Stimulated activated CD8-positive, alpha-beta memory T cell treated with anti-CD3 and anti-CD28 coated beads, Interleukin-12 subunit alpha, Interleukin-12 subunit beta, amount 100 ng/mL, for 1 hour (primary cell): ENCODE measurements around the gene FIP1L1.

ENCODE experiments used
- DNase-seq: peaks from one replicate; pipeline ENCODE4 v3.0.0-alpha.2; 2020; ENCODE audit warnings: low read depth

The FIP1L1 gene

DNA sequence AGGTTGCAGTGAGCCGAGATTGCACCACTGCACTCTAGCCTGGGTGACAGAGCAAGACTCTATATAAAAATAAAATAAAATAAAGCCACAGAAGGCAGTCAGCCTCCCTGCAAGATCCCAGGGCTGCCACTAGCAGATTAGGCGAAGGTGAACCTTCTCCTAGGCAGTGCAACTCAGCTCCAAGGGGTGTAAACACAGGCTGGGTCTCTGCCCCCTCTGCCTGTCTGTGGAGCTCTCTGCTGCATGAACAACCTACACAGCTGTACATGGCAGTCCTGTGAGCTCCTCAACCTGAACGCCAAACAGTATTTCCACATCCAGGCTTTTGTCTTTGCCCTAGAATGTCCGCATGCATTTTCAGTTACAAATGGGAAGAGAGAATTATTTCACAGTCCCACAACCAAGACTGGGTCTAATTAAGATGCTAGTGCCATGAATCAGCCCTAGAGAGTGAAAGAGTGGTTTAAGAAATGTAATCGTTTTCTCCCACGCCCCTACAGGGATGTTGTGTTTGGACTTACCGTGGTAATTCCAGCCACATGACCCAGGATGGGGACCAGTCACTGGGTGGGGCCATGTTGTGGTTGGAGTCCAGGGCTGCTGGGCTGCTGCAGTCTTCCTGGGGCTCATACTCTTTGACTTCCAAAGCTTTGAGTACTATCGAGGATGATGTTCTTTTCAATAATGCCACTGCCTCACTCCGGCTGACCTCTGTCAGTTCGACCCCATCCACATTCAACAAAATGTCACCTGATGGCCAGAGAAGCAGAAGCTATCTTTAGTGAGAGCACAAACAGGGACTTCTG is 99.0 kb downstream of the FIP1L1 start:
- DNase-seq = no peak

DNA sequence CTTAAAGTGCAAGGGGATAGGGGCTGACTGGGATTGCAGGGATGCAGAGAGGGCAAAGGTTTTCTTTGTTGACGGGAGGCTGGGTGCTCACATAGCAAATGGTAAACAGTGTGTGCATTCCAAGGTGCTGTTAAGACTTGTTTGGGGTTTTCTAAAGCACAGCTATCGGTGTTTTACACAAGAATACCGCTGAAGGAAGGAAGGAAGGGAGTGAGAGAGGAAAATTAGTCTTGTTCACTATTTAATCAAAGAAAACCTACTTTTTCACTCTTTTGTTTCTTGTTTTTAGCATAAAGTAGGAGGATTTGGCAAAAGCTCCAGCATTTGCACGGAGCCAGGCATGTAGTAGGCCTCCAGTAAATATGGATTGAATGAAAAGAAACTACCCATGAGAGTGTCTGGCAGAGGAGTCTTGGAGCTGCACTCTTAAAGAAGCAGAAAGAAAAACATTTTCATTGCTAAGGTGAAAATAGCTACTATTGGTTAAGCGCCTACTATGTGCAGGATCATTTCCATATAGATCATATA is 99.7 kb downstream of the FIP1L1 start:
- DNase-seq = no peak

DNA sequence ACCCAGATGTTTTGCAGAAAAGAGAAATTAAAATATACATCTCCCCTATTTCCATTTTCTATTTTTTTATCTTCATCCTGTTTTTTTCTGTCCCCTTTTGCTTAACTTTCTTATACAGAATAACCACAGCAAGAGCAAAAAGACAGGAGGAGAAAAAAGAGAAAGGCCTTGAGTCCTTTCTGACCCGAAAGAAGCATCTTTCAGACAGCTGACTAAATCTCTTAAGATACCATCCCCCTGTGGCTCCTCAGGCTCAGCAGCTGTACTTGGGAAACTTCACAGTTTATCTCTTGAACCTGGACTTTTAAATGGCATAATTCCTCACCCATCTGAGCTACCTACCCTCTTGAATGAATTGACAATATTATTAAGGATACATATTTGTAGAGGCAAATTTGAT is 100.2 kb downstream of the FIP1L1 start:
- DNase-seq = no peak

DNA sequence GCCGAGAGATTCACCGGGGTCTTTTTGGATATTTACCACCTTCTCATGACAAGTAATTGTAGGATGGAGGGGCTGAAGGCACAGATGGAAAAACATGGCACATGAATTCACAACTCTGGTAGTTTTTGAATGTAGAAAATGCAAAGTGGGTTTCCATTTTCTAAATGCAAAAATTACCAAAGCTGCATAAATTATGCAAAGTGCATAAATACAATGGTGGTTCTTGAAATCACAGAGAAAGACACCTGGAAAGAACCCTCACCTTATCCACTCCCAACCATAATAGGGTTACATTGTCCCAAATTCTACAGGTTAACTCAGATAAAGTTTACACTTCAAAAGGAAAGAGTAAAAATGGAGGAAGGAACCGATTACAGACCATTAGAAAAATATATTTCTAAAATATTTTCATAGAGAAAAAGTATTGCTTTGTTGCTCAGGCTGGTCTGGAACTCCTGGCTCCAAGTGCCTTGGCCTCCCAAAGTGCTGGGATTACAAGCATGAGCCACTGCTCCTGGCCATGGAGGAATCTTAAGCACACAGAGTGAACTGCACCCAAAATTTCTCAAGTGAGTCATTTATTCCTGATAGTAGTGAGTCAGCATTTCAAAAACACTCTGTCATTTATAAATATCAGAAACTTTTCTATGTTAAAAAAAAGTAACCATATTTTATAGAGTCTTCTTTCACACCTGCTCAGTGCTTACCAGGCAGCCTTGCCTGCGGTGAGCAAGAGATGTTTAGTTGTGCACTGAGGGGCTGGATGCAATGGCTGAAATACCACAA is 101.4 kb downstream of the FIP1L1 start:
- no peak for DNase-seq

DNA sequence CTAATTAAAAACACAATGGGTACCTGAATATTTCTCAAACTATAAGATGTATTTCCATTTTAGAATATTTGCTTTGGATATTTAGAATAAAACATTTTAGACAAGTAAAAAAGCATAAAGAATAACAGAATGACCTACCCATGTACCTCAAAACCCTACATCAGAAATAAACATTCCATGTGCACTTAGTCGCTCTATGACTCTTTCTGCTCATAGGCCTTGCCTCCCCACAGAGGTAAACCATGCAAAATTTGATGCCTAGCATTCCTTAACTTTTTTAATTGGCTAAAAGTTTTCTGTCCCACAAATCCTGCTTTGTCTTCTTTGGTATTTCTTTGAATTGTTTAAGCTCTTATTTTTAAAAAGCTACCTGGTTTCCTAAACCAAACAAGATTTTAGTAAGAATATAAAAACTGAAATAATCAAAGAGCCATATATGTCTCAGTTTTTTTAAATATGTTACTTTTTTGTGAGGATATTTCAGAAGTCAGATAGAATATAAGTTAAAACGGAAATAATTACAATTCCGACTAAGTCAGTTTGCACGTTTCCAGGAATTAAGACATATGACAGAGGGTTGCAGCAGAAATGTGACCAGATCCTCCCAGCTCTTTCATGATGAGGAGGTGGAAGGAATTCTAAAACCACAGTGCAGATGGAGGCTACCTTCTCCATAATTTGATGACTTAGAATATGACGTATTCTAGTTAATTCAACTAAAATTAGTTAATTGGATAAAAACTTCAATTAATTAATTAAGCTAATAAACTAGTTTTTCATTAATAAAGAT is 102.5 kb downstream of the FIP1L1 start:
- DNase-seq = no peak

DNA sequence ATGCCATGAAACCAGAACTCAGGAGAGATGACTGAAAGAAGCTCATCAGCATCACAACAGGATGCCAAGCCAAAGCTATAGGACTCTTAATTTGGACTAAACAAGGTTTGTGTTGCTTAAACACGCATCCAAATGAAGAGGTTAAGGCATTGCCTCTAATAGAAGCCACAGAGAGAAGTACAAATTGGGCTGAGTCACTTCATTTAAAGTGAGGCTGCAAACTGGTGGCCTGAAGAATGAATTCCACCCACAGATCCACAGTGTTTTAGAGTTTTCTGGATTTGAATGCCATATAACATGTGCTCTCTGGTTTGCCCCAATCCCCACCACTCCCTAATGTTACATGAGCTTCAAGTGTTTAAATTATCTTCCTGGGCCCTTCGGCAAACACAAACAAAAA is 103.5 kb downstream of the FIP1L1 start:
- DNase-seq = no peak

DNA sequence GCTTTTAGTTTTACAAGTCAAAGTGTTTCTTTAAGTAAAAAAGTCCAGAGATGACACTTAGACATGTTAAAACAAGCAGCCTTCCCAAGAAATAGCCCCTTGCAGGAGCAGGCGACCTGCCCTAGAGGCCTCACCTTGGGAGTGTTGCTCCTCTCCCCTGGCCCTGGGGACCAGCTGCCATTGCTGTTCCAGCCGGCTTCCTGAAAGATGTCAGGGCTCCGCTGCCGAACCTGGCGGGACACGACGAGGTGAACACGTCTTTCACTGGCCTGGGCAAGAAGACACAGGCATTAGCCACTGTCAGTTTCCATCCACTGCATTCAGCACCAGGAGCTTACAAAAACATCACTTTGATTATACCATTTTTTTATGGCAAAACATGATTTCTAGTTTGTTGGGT is 104.1 kb downstream of the FIP1L1 start:
- no peak for DNase-seq

DNA sequence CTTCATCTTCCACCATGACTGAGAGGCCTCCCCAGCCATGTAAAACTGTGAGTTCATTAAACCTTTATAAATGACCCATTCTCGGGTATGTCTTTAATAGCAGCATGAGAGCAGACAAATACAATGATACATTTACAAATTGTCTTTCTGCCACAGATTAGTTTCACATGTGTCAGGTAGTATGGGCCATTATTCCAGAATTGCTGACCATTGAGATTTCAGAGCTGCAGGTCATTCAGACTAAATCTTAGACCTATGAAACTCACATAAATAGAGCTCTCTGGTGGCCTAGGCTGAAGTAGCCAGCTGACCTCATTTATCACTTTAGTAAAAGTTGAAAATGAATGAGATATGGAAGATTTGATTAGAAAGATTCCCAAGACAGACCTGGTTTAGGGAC is 105.8 kb downstream of the FIP1L1 start:
- DNase-seq = no peak

DNA sequence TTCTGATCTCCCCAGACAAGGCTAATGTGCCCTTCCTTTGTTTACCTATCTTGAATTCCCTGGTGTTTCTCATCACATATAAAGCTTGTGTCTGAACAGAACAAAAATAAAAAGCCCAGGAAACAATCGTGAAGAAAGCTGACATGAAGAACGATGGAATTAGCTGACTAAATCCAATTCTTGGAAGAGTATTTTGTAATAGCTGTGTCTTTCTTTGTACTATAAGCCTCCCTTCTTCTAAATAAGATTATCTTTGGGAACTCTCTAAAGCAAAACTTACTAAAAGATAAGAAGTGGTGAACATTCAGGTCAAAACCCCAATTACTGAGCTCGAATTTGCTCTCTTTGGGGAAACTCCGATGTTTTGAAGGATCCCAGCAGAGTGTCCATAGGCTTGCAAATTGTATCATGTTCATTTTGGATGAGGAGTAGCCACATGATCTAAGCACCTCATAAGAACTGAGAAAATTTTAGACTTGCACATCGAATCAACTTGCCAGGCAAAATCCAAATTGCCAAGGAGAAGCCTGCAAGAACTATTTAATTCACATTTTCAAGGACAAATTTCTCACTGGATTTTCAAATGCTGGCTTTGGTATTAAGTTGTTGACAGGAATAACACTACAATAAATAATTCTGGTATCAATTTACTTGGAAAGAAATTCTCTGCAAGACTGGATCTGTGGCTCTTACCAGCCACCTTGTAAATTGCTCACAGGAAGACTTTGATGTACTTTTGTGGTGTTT is 107.6 kb downstream of the FIP1L1 start:
- DNase-seq = no peak

DNA sequence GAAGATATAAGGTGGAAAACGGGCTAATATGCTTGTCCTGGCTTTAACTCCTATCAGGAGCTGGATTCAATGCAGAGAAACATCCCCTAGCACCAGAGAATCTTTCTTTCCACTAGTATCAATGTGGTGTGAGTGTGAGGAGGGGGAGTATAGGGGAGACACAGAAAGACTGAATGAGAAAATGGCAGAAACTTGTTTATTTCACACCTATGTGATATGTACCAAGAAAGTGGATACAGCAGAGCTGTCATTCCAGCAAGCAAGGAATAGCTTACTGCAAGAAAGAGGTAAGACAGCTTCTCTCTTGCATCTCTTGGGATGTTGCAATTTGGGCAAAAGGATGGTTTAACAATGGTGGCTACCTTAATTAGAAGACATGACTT is 108.2 kb downstream of the FIP1L1 start:
- no peak for DNase-seq

DNA sequence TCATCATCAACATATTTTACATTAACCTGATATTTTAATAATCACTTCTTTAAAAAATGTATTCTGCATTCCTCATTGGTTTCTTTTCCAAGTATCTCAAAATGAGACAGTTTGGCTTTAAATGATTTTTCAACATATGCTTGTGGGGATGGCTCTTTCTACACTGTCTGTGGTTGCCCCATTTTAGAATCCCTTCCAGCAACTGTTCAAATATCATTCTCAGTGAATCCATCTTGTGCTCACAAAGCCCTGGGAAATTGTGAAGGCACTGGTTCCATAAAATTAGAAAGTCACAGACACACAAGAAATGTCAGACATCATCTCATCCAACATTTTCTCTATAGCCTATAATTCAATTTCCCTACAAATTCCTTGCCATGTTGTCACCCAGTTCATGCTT is 110.3 kb downstream of the FIP1L1 start:
- DNase-seq = no peak

DNA sequence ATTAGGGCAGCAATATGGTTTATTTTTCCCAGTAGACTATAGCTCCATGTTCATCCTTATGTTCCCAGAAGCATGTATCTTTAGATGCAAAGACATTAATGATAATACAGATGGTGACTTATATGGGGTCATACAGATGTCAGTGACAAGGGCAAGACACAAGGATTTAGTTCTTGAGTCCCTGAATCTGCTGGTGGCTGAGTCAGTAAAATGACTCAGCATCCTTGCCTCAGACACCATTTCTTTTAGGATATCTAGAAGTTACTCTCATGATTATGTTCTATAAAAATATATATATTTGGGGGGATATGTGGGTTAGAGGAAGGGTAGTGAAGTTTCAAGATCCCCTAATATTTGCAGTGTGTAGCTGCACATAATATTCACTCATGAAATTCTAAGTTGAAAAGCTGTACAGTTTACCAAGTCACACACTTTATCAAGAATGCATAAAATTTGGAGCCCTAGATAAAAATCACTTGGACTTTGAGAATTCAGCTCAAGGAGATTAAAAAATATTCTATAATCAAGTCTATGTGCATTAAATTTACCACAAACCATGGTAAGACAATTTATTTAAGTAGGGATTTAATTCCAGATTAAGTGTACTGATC is 111.9 kb downstream of the FIP1L1 start:
- DNase-seq = no peak

DNA sequence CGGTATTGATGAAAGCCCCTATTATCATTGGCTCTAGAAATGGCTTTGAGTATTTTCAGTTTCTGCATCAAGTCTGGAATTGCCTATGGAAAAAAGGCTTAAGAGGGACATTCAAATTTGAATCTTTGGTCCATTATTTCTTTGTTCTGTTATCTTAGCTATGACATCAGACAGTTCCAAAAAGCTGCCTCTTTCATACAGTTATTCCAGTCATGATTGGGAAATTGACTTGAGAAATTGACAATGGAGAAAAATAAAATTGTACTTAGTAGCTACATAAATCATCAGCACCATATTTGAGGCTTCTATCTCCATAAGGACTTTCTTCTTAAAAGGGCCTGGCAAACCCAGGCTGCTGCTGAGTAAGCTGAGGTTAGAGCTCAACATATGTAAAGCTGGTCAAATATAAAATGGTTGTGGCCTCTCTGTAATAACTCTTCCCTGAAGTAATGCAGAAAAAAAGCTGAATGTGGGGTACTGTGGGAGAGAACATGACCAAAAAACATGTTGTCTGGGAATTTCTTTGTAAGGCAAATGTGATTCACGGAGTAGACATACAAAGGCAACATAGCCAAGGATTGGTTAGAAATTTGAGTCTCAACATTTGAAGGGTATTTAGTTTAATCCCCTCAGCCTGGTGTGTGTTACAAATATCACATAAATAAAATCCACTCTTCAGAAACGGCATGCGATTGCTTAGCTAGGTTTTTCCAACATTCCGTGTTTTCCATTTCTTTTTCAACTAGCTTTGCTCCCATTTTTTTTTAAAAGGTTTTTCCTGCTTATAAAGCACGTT is 112.9 kb downstream of the FIP1L1 start:
- no peak for DNase-seq

DNA sequence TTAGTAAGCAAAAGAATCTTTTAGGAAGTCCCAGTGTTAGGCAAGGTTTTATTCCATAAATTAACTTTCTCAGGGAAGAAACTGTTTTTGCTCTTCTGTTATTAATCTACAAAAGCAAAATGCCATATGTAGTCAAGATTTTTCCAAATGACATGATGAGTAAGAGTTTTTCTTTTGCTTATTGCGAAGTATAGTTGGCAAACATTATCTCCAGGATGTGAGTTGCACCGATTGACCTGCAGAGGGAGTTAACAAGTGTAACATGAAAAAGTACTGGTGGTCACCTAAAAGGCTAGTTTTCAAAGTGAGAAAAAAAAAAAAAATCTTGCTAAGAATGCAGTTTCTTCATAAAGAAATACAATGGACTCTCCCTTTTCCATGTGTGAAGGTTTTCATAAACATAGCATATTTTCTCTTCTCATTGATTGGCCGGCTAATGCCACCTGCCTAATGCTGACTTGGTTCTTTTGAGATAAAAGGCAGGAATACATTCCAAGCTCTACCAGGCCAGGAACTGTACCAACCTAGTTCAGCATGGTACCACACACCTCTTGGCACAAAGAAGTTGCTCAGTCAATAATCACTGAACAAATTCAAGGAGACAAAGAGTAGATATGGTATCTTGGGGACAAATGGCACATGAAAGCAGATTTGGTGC is 113.7 kb downstream of the FIP1L1 start:
- no peak for DNase-seq

DNA sequence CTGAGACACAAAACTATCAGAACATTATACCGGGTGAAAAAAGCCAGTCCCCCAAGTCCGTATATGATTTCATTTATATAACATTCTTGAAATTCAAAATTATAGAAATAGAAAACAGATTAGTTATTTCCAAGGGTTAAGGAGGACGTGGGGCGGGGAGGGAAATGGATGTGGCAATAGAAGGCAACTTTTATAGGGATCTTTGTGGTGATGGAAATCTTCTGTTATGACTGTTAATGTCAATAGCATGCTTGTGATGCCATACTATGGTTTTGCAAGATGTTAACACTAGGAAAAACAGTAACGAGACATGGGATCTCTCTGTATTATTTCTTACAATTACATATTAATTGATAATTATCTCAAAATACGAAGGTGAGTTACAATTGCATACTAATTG is 117.4 kb downstream of the FIP1L1 start:
- DNase-seq = no peak

DNA sequence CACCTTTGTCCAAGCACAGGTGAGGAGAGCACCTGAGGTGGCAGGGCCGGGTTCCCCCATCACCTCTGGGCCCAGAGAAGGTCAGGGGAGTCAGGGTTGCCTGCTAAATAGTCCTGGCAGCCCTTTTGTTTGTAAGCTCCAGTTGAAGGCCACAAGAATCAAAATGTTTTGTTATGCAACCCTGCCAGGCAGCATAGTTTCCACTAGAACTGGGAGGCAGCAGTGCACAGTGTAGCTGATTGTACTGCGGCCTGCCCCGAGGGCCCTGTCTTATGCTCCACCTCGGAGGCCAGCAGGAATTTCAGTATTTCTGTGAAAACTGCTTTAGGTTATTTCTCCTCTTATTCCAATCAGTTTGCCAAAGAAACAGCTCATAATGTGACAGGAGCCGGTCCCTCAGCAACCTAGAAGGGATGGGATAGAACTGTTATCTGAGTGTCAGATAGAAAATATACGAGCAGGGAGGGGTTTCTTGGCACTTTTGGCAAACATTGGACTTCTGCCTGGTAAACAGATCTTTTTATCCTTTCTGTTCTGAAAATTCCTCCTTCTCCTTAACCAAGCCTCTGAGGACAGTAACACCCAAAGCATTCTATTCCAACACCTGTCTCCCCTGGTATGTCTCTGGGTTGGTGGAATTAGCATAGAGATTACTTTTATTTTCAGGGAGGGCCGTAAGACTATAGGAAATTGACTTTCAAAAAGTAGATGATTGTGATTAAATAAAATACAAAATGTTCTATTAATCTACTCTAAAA is 120.2 kb downstream of the FIP1L1 start:
- DNase-seq = no peak

DNA sequence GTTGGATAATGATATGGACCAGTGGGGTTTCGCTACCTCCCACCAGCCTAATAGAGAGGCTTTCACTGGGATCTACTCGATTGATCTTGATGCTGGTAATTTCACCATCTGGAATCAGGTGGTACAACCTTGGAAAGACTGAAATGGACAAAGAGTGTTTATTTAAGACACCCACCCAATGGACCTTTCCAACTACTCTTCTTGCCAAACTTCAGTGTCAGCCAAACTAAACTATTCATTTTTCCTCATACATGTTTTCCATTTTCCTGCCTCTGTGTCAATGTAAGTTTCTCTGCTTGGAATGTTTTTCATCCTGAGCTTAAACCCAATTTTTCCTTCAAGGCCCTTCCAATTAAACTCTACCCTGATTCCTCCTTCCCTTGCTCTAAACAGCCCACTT is 121.3 kb downstream of the FIP1L1 start:
- no peak for DNase-seq

DNA sequence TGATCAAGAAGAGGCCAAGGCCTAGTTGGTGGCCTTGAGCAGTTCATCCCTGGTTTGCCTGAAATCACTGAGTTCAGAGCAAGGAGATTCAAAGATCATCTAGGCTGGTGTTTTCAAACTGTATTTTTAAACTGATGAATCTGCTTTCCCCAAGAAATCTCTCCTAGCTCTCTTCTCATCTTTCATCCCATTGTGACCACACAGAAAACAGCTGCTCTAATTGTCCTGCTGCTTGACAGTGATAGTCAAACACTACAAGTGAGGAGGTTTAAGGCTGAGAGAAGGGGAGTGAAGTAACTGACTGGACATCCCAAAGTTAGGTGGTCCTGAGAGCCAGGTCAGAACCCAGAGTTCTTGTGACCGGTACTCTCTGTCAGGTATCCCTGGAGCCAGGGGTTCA is 122.3 kb downstream of the FIP1L1 start:
- DNase-seq = no peak

DNA sequence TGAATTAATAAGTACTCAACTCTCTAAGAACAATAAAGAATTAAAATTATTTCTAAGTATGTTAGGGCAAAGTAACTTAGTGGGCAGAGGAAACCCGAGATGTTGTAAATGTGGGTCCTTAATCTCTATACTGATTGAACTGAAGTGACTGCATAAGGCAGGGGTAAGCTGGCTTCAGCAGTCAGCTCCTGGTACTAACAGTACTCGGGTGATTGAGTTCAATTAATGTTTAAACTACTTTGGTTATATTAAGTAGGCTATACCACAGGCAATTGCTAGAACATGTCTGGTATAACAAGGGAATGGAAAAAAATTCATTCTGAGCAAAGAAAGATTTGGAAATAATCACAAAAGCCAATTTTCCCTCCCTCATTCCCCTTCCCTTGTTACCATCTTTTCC is 123.1 kb downstream of the FIP1L1 start:
- no peak for DNase-seq
